Heart left ventricle (tissue), 16 donors: ENCODE measurements around the gene ESYT2. TPM values are rescaled to one million over a fixed set of nuclear protein-coding genes. Genes with fewer than 3 reads are reported as not detected.

Experiments
- ATAC-seq, 4 donors: fragments of 200-7000 bp; cut with Tn5 transposase; one replicate each; pipeline ENCODE4 v1.9.1; 2020 to 2022; ENCODE audit warnings: moderate library complexity in 4 of 4, mild to moderate bottlenecking in 3 of 4, moderate number of reproducible peaks in 1 of 4
- DNase-seq, 5 donors: peaks; one replicate each; pipeline ENCODE4 v3.0.0-alpha.2; 2020
- H3K27ac ChIP-seq, 12 donors: fragments of 200-600 bp; sonication (generic) in 4 of 12; one replicate each; pipeline versions ENCODE4 v1.5.0 to v1.8.0; 2016 to 2022; ENCODE audit warnings: mild to moderate bottlenecking in 2 of 12
- H3K27me3 ChIP-seq, 9 donors: fragments of 200-600 bp; sonication (generic) in 2 of 9; one replicate each; pipeline versions ENCODE4 v1.5.1 to v1.8.0; 2016 to 2022; ENCODE audit warnings: mild to moderate bottlenecking in 3 of 9
- H3K36me3 ChIP-seq, 9 donors: fragments of 200-600 bp; sonication (generic) in 2 of 9; one replicate each; pipeline versions ENCODE4 v1.5.0 to v1.8.0; 2018 to 2022; ENCODE audit warnings: mild to moderate bottlenecking in 2 of 9
- H3K4me1 ChIP-seq, 12 donors: fragments of 200-600 bp; sonication (generic) in 4 of 12; one replicate each; pipeline versions ENCODE4 v1.5.0 to v1.8.0; 2016 to 2022; ENCODE audit warnings: mild to moderate bottlenecking in 3 of 12
- H3K4me3 ChIP-seq, 12 donors: fragments of 200-600 bp; sonication (generic) in 4 of 12; one replicate each; pipeline versions ENCODE4 v1.5.0 to v1.8.0; 2017 to 2022; ENCODE audit warnings: mild to moderate bottlenecking in 9 of 12, moderate library complexity in 4 of 12
- H3K9me3 ChIP-seq, 12 donors: fragments of 200-600 bp; sonication (generic) in 4 of 12; one replicate each; pipeline versions ENCODE4 v1.5.0 to v1.8.0; 2016 to 2022; ENCODE audit warnings: mild to moderate bottlenecking in 1 of 12
- POLR2A ChIP-seq, 2 donors: fragments of 450-650 bp; IDR thresholded peaks; one replicate each; pipeline ENCODE4 v1.6.1; 2017; ENCODE audit warnings: antibody characterized with exemption in 2 of 2, mild to moderate bottlenecking in 2 of 2, moderate library complexity in 2 of 2
- WGBS, 4 donors: extraction: QIAGEN DNeasy Blood & Tissue Kit in 2 of 4; methylation state at CpG; one replicate each; pipeline versions ENCODE4 v1.1.5 to v1.1.7; 2013 to 2018; 5-methylcytosine and 5-hydroxymethylcytosine counted together
- intact Hi-C, 10 donors: fragments of 100-400 bp; cut with DNase I; formaldehyde crosslinking; loops; one replicate each; pipeline versions ENCODE4 v1.11.1 to v1.14.2; 2022
- polyA plus RNA-seq, 2 donors: library from polyadenylated mRNA; stranded (reverse); fragments of 200-250 nt; gene quantifications; one replicate each; pipeline ENCODE4 v1.2.3, GENCODE V29; 2013
- total RNA-seq, 9 donors: library from RNA; depleted of rRNA in 2 of 9; stranded (reverse); fragments of >200 nt in 2 of 9; fragmentation: NEBNext Ultra II Directional in 3 of 9; extraction: Animal tissue kit (Norgen Biotek cat#: 25700) in 3 of 9; gene quantifications; one replicate each; pipeline versions ENCODE4 v1.1.0 to v1.2.4, GENCODE V29; 2016 to 2023
- TF ChIP-seq, protein P1 (sequence below), 12 donors: fragments of 200-600 bp; sonication (generic) in 4 of 12; IDR thresholded peaks; one replicate each; pipeline versions ENCODE4 v1.5.0 to v1.8.0; 2018 to 2022; ENCODE audit warnings: antibody characterized with exemption in 12 of 12, mild to moderate bottlenecking in 5 of 12
- donor health status: ischemic (EF 13 %, LVEDD 7.1; RV severe dilation, severe dysfunction).
- donor health status: healthy with polysubstance abuse.
- donor health status: DM: no; HTN: yes; CAD: no.
- donor health status: DM: no; HTN: no; CAD: no.
- donor health status: ischemic (EF 25% LVEDD 6.9; RV normal size, moderate dysfunction).
- donor health status: ischemic (EF 25% LVEDD 5.7; RV mildly dilated, moderate dysfunction).
- donor health status: healthy.
- donor health status: DM: yes; HTN: yes; CAD: no.
- donor health status: ischemic (EF 35%, LVEDD 5.7; RV mildly dilated, moderate dysfunction).
- donor health status: nonischemic (EF 11% LVEDD 7.7; RV severe dilation, severe dysfunction).
- donor health status: DM: yes; HTN: yes; CAD: no.
- donor health status: PGD.
- donor health status: ischemic (EF 29% LVEDD 5.4; RV normal size, mild dysfunction).
- donor health status: nonischemic (EF 23%, LVEDD 6.1; RV moderate dilation, normal function).

Gene ESYT2
- total and polyA plus RNA-seq, 11 donors = 16.2 to 91.8 (median 49.8) TPM

DNA sequence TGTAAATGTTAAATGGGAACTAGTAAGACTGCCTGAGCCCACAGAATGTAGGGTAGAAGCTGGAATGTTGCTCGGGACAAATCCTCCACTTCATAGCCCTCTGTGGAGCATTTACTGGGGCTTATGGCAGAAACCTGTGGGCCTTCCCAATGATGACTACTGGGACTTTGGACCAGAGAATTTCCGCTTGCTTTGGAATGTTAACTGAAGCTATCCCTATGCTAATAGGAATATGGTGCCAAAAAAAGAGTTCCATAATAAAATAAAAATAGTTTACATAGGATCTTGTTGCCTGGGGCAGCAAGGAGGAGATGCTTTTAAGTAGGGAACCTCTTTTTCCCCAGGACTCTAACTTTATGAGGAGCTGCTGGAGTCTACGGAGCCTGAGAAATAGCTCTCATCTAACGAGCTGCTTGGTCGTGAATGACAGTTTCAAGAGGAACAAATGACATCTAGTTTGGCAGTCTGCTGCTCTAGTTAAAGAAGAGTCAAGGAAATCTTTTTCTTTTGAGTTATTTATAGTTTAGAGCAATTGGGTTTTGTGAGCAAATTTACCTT, 21.3 kb upstream of the ESYT2 start:
- WGBS, 4 donors = 43 to 53% (median 45%) methylated on average over 5 of the region's 5 CpGs
- peaks cover 0 to 31% (median 8%) of the 10 kb centered on the region in 12 donors for H3K4me1 ChIP-seq
- H3K9me3 ChIP-seq = no peaks in the 10 kb centered on the region
- no peak for DNase-seq
- no peaks in the 10 kb centered on the region for H3K36me3 ChIP-seq
- no peak overlapping the region for H3K4me3 ChIP-seq
- intact Hi-C loops = loop anchor here in 1 of 10 donors (5.0 kb wide), 1 partner anchor 62 kb away; no protein-coding TSS in a partner anchor
- peak overlapping the region in 3 of 12 donors; percentile 18 to 49 (median 24) for H3K27ac ChIP-seq
- no peaks in the 10 kb centered on the region for H3K27me3 ChIP-seq
- TF ChIP-seq, protein P1, sequence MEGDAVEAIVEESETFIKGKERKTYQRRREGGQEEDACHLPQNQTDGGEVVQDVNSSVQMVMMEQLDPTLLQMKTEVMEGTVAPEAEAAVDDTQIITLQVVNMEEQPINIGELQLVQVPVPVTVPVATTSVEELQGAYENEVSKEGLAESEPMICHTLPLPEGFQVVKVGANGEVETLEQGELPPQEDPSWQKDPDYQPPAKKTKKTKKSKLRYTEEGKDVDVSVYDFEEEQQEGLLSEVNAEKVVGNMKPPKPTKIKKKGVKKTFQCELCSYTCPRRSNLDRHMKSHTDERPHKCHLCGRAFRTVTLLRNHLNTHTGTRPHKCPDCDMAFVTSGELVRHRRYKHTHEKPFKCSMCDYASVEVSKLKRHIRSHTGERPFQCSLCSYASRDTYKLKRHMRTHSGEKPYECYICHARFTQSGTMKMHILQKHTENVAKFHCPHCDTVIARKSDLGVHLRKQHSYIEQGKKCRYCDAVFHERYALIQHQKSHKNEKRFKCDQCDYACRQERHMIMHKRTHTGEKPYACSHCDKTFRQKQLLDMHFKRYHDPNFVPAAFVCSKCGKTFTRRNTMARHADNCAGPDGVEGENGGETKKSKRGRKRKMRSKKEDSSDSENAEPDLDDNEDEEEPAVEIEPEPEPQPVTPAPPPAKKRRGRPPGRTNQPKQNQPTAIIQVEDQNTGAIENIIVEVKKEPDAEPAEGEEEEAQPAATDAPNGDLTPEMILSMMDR (IDR thresholded peaks at IDR 0.05) = no peak
- no peak for TF ChIP-seq POLR2A (IDR thresholded peaks at IDR 0.05)
- ATAC-seq = peak in 2 of 4 donors; percentile 7 to 26

DNA sequence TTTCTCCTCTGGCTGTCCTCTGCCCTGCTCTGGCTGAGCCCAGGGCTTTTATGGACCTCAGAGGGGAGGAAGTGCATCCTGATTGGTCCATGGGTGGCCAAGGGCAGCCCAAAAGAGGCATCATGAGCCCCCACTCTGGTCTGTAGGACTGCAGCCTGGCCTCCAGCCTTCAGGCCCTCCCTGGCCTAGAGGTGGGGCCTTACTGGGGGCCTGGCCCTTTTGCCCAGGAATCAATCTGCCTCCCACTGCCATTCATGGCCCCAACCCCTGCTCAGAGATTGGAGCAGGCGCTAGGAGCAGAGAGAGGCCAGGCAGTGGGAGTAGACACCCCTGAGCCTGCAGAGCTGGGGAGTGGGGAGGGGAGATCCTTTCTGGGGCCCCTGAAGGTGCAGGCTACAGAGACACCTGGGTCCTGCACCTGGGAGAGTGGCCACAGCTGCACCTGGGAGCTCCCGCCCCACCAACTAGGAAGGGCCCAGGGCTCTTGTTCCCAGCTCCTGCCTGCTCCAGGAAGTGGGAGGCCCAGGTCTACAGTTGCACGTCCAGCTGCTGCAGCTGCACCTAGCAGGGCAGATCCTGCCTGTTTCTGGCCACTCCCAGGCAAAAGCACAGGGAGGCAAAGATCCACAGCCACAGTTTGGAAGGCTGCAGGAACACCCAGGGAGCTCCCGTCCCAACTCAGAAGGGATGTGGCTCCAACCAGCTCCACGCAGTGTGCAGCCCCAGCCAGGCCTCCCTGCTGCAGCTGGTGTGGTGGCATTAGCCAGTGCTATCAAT, 20.6 kb upstream of the ESYT2 start:
- no peaks in the 10 kb centered on the region for H3K27me3 ChIP-seq
- intact Hi-C loops = loop anchor here in 1 of 10 donors (5.0 kb wide), 1 partner anchor 62 kb away; no protein-coding TSS in a partner anchor
- no peak for TF ChIP-seq POLR2A (IDR thresholded peaks at IDR 0.05)
- TF ChIP-seq, protein P1 (IDR thresholded peaks at IDR 0.05) = no peak
- 69 to 100% (median 79%) methylated on average over 1 to 5 of the region's 5 CpGs for WGBS, 4 donors
- no peak overlapping the region for H3K4me3 ChIP-seq
- H3K9me3 ChIP-seq = no peaks in the 10 kb centered on the region
- H3K4me1 ChIP-seq = peaks cover 0 to 31% (median 8%) of the 10 kb centered on the region in 12 donors
- DNase-seq = no peak
- H3K27ac ChIP-seq = peak overlapping the region in 3 of 12 donors; percentile 18 to 49 (median 24)
- peak in 2 of 4 donors; percentile 14 to 42 for ATAC-seq
- no peaks in the 10 kb centered on the region for H3K36me3 ChIP-seq

DNA sequence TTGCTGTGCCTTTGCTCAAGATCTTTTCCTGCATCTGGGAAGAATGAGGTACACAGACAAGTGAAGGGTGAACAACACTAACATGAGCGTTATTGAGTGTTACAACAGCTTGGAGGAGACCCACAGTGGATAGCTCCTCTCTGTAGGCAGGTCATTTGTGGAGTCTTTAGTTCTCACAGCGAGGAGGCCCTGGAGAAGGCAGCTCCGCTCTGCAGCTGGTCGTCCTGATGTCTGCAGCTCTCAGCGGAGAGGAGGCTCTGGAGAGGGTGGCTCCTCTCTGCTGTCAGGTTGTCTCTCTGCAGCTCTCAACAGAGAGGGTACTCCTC, 20.1 kb upstream of the ESYT2 start:
- no peaks in the 10 kb centered on the region for H3K9me3 ChIP-seq
- 93 to 98% (median 97%) methylated on average over 5 of the region's 5 CpGs for WGBS, 4 donors
- no peak for TF ChIP-seq POLR2A (IDR thresholded peaks at IDR 0.05)
- TF ChIP-seq, protein P1 (IDR thresholded peaks at IDR 0.05) = no peak
- no peak overlapping the region for H3K4me3 ChIP-seq
- H3K36me3 ChIP-seq = no peaks in the 10 kb centered on the region
- intact Hi-C loops = no loop called here
- ATAC-seq (no peak), DNase-seq (no peak)
- H3K27me3 ChIP-seq = no peaks in the 10 kb centered on the region
- H3K27ac ChIP-seq = no peak overlapping the region
- H3K4me1 ChIP-seq = peaks cover 0 to 31% (median 8%) of the 10 kb centered on the region in 12 donors

DNA sequence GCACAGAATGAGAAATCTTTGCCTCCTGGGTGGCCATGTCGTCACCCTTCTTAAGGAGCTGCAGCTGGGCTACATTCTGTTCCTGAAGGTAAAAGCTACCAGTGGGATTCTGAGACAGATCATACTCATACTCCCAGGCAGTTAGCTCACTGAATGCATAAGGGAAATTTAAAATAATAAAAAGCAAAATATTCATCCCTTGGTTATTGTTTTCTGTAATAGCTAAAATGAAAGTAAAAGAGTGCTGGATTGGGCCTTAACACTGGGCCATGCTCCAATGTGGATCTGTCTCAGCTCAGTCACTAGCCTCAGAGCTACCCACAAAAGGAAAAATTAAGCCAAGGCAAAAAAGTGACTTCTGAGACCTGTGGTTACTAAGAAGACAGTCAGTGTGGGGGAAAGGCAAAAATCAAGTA, 18.1 kb upstream of the ESYT2 start:
- DNase-seq (no peak), ATAC-seq (peak in 2 of 4 donors; percentile 55 to 61)
- Histone ChIP-seq H3K4me3 (peak overlapping the region in 9 of 12 donors; percentile 15 to 44 (median 27)), H3K27ac (peak overlapping the region in 9 of 12 donors; percentile 23 to 80 (median 44)), H3K9me3 (no peaks in the 10 kb centered on the region), H3K4me1 (peaks cover 0 to 31% (median 8%) of the 10 kb centered on the region in 12 donors), H3K27me3 (no peaks in the 10 kb centered on the region), H3K36me3 (no peaks in the 10 kb centered on the region)
- TF ChIP-seq POLR2A (IDR thresholded peaks at IDR 0.05) = no peak
- TF ChIP-seq, protein P1 (IDR thresholded peaks at IDR 0.05) = no peak
- 65 to 80% (median 73%) methylated on average over 1 of the region's 1 CpG for WGBS, 4 donors
- intact Hi-C loops = no loop called here
